CD1c-positive myeloid dendritic cell (primary cell): Measurements from ENCODE around the gene UPF1.

ENCODE experiments used
- DNase-seq: peaks from one replicate; pipeline ENCODE4 v3.0.0-alpha.2; 2016; ENCODE audit errors: extremely low spot score

The UPF1 gene

GRCh38 chr19:18857223-18857622 lies 25.5 kb downstream of the UPF1 start:
- no peak for DNase-seq

- DNase-seq: no peak
Measured at GRCh38 chr19:18858906-18859646, 27.3 kb downstream of the UPF1 start.

GRCh38 chr19:18859676-18860301 lies 28.0 kb downstream of the UPF1 start:
- no peak for DNase-seq

- DNase-seq: no peak
Measured at GRCh38 chr19:18860302-18860700, 28.5 kb downstream of the UPF1 start.

DNA sequence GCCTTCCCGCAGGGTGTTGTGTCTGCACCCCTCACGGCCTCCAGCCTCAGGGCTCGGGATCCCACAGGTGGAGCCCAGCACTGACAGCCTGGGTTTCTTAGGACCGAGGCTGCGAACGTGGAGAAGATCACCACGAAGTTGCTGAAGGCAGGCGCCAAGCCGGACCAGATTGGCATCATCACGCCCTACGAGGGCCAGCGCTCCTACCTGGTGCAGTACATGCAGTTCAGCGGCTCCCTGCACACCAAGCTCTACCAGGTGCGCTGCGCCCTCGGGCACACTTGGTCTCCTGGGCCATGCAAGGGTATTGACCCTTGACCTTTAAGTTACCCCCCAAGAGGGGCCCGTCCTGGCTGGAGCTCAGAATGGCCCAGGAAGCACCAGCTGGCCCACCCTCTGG lies 29.0 kb downstream of the UPF1 start:
- no peak for DNase-seq

- DNase-seq: peak; percentile 77
Measured at GRCh38 chr19:18861235-18861634, 29.5 kb downstream of the UPF1 start.

DNA sequence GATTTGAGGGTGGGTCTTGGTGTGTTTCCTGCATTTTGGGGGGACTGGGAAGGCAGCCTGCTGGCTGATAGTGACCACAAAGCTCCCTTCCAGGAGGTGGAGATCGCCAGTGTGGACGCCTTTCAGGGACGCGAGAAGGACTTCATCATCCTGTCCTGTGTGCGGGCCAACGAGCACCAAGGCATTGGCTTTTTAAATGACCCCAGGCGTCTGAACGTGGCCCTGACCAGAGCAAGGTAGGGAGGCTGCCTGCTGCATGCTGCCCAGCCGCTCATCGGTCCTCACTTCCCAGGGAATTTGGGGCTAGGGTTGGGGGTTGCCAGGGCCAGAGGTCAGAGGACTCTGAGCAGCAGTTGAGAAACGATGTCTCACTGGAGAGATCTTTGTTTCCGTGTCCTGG lies 30.2 kb downstream of the UPF1 start:
- no peak for DNase-seq

- no peak for DNase-seq
Measured at GRCh38 chr19:18862976-18863842, 31.4 kb downstream of the UPF1 start.

DNA sequence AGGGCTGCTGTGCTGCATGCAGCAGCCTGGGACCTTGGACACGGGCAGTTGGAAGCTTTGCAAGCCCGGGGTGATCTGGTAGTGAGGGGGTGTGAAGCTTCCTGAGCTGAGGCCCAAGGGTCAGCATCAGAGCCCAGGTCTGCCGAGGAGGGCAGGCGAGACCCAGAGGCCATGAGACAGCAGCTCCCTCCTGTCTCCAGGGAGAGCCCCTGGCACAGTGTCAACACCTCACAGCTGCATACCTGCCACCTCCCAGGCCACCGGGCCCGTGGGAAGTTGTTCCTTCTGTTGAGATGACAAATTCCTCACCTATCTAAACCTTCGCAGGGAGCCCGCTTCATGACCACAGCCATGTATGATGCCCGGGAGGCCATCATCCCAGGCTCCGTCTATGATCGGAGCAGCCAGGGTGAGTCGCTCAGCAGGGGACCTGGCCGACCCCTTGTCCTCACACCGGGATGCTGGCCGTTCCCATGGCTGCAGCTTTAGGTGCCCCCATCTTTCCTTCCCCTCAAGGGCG lies 32.1 kb downstream of the UPF1 start:
- DNase-seq: no peak

GRCh38 chr19:18865106-18865972 lies 33.6 kb downstream of the UPF1 start:
- DNase-seq: no peak

GRCh38 chr19:18865973-18866799 lies 34.4 kb downstream of the UPF1 start:
- peak; percentile 71 for DNase-seq

DNA sequence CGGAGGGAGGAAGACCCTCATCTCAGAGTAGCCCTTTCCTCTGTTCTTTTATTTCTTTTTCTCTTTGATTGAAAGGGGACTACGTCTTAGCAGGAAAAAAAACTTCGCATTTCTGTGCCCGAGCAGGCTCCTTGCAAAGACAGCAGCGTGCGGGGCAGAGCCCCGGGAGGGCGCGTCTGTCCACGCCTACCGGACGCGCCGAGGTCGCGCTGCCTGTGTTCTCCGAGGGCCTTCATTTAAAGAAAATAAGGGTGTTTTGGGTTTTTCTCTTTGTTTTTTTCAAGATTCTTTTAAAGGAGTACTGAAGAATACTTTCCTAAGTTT lies 35.0 kb downstream of the UPF1 start:
- DNase-seq: no peak

DNA sequence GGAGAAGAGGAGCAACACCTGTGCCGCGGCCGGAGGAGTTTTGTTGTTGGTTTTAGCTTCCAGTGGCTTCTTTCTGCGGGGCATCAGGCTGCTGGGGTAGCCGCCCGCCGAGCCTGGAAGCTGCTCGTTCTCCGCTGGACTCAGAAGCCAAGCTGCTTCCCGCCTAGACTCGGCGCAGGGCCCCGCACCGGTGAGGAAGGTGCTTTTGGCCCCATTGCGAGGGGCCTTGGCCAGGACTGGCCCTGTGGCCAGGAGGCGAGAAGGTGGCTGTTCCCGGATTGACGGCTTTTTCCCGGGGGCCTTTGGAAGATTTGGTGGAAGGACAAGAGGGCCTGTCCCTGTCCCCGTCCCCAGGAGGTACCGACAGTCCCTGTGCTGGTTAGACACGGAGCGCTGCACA lies 35.4 kb downstream of the UPF1 start:
- DNase-seq: no peak

DNA sequence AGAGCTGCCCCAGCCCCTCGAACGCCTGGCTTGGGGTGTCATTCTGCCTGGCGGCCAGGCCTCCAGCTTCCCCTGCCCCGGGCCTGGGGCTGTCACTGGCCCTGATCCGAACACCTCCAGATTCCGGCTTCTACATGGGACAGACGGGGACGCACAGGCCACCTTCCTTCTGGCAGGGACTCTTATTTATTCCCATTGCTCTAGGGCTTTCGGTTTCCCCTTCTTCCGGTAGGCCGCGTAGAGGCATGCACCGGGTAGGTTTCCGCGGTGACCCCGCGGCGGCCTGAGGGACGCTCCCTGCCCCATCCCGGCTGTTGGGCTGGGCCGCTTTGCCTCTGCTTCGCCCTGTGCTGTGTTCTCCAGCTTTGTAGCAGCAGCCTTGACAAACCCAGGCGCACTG lies 36.0 kb downstream of the UPF1 start:
- no peak for DNase-seq

GRCh38 chr19:18868380-18869022 lies 36.7 kb downstream of the UPF1 start:
- DNase-seq: no peak

DNA sequence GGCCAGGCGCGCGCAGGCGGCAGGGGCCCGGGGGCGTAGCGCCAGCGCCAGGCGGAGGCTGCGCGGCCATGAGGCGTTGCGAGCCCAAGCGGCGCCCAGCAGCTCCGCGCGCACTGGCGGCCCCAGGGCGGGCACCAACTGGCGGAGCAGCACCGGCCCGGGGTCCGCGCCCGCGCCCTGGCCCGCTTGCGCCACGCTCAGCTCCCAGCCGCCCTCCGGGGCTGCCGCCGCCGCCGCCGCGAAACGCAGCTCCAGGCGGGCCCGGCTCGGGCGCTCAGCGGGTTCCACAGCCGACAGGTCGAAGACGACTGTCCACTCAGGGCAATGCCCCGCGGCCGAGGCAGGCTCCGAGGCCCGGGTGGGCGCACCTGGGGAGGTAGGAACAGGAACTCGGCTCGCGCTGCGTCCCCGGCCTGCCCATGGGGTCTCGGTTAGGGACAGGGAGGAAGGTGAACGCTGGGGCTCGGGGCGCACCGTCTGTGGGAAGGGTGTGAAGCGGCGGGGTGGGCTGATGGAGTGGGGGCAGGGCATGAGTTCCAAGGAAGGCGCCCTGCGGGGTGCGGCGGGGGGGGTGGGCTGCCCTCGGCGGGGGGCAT lies 37.4 kb downstream of the UPF1 start:
- no peak for DNase-seq

GRCh38 chr19:18869781-18870530 lies 38.2 kb downstream of the UPF1 start:
- DNase-seq: no peak

GRCh38 chr19:18870531-18871172 lies 38.9 kb downstream of the UPF1 start:
- DNase-seq: no peak

DNA sequence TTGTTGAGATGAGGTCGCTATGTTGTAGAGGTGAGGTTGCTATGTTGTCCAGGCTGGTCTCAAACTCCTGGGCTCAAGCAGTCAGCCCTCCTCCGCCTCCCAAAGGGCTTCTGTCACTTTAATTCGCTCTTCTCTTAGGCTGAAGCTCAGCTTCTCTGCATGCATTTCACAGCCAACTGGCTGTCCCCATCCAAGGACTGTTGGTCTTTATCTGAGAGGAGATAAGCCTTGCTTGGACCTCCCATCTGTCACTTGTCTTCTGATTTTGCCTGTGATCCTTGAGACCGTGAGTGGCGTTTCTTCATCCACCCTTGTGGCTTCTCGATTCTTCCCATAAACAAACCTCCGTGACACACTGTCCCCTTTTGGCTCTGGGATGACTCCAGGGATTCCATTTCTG lies 39.8 kb downstream of the UPF1 start:
- no peak for DNase-seq
